Progenitor cell of endocrine pancreas (in vitro differentiated cells): ENCODE data around the gene GRIN2A. TPM values are rescaled to one million over a fixed set of nuclear protein-coding genes. Genes with fewer than 3 reads are reported as not detected.

Experiments
- DNase-seq: peaks from one replicate; pipeline ENCODE4 v3.0.0; 2021; ENCODE audit warnings: low spot score; ENCODE audit not compliant: unreplicated experiment
- H3K27ac Mint-ChIP-seq: 2 replicates; pipeline ENCODE4 v1.8.0; 2021; ENCODE audit warnings: mild to moderate bottlenecking, moderate library complexity, mixed read lengths
- H3K27me3 Mint-ChIP-seq: 2 replicates; pipeline ENCODE4 v1.8.0; 2021; ENCODE audit warnings: mixed read lengths
- H3K36me3 Mint-ChIP-seq: 2 replicates; pipeline ENCODE4 v1.8.0; 2022; ENCODE audit warnings: mixed read lengths; ENCODE audit not compliant: insufficient read depth
- H3K4me1 Mint-ChIP-seq: 2 replicates; pipeline ENCODE4 v1.8.0; 2021; ENCODE audit warnings: low read depth, mixed read lengths
- H3K4me3 Mint-ChIP-seq: 2 replicates; pipeline ENCODE4 v1.8.0; 2021; ENCODE audit warnings: low read depth, mild to moderate bottlenecking, moderate library complexity, mixed read lengths
- H3K9me3 Mint-ChIP-seq: 2 replicates; pipeline ENCODE4 v1.8.0; 2021; ENCODE audit warnings: low read depth, mixed read lengths
- CTCF ChIP-seq: fragments of 200-600 bp; sonication (generic); IDR thresholded peaks from one replicate; pipeline ENCODE4 v1.5.0; 2021; ENCODE audit warnings: antibody characterized with exemption, mild to moderate bottlenecking; ENCODE audit not compliant: unreplicated experiment
- total RNA-seq: library from RNA; stranded (reverse); gene quantifications from 2 replicates; pipeline ENCODE4 v1.2.1, GENCODE V29; 2021

GRIN2A gene
- total RNA-seq, 1 donor from 2014 or later = 1.7 TPM

GRCh38 chr16:10027553-10027952 lies 154.7 kb downstream of the GRIN2A start:
- H3K27me3 Mint-ChIP-seq = peaks cover 7% of the 10 kb centered on the region
- no peaks in the 10 kb centered on the region for H3K36me3 Mint-ChIP-seq
- TF ChIP-seq CTCF = no peak
- H3K4me3 Mint-ChIP-seq = no peak overlapping the region
- no peaks in the 10 kb centered on the region for H3K9me3 Mint-ChIP-seq
- H3K4me1 Mint-ChIP-seq = peaks cover 12% of the 10 kb centered on the region
- DNase-seq = no peak
- no peak overlapping the region for H3K27ac Mint-ChIP-seq

GRCh38 chr16:10026593-10026992 lies 155.6 kb downstream of the GRIN2A start:
- H3K4me3 Mint-ChIP-seq = no peak overlapping the region
- H3K9me3 Mint-ChIP-seq = no peaks in the 10 kb centered on the region
- H3K27me3 Mint-ChIP-seq = peaks cover 10% of the 10 kb centered on the region
- peaks cover 12% of the 10 kb centered on the region for H3K4me1 Mint-ChIP-seq
- DNase-seq = no peak
- no peaks in the 10 kb centered on the region for H3K36me3 Mint-ChIP-seq
- H3K27ac Mint-ChIP-seq = no peak overlapping the region
- TF ChIP-seq CTCF = no peak

GRCh38 chr16:10022098-10022497 lies 160.1 kb downstream of the GRIN2A start:
- H3K4me1 Mint-ChIP-seq = no peaks in the 10 kb centered on the region
- DNase-seq = no peak
- H3K36me3 Mint-ChIP-seq = no peaks in the 10 kb centered on the region
- TF ChIP-seq CTCF = no peak
- H3K9me3 Mint-ChIP-seq = no peaks in the 10 kb centered on the region
- no peak overlapping the region for H3K4me3 Mint-ChIP-seq
- no peak overlapping the region for H3K27ac Mint-ChIP-seq
- H3K27me3 Mint-ChIP-seq = peaks cover 10% of the 10 kb centered on the region

- no peak for DNase-seq
- no peaks in the 10 kb centered on the region for H3K9me3 Mint-ChIP-seq
- H3K4me1 Mint-ChIP-seq = no peaks in the 10 kb centered on the region
- no peak overlapping the region for H3K27ac Mint-ChIP-seq
- TF ChIP-seq CTCF = no peak
- no peaks in the 10 kb centered on the region for H3K36me3 Mint-ChIP-seq
- H3K27me3 Mint-ChIP-seq = peaks cover 3% of the 10 kb centered on the region
- no peak overlapping the region for H3K4me3 Mint-ChIP-seq
Measured at GRCh38 chr16:10020866-10021265, 161.4 kb downstream of the GRIN2A start.

GRCh38 chr16:10016752-10017151 lies 165.5 kb downstream of the GRIN2A start:
- Mint-ChIP-seq H3K9me3 (no peaks in the 10 kb centered on the region), H3K27me3 (peaks cover 8% of the 10 kb centered on the region), H3K27ac (no peak overlapping the region), H3K4me1 (peaks cover 6% of the 10 kb centered on the region), H3K4me3 (no peak overlapping the region), H3K36me3 (no peaks in the 10 kb centered on the region)
- DNase-seq = no peak
- no peak for TF ChIP-seq CTCF
